ENCODE measurements around the gene ARF5.

ARF5 gene

DNA sequence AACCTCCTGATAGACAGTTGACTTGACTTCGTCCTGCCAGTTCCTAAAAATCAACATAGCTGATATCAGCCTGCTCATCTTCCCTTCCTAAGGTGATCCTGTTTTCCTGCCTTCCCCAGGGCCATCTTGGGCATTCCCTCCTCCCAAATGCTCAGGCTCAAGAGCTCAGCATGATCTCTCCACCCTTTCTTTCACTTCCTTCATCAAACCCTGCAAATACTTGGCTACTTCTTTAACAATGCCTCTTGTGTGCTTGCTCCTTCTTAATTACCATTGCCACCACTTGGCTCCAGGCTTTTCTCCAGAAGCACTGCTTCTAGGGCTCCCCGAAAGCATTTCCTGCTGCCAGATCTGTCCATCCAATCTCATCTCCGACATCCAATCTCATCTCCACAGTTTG lies 12.7 kb downstream of the ARF5 start:
- H3K4me1 ChIP-seq (ENCODE audit: control insufficient read depth in 5 of 5, insufficient read depth in 5 of 5, low read length in 5 of 5), result no peaks in the 10 kb centered on the region
- H3K9me3 ChIP-seq (ENCODE audit: control insufficient read depth in 5 of 5, low read length in 5 of 5), result no peaks in the 10 kb centered on the region
- no peaks in the 10 kb centered on the region for H3K27me3 ChIP-seq (ENCODE audit: control insufficient read depth in 5 of 5, insufficient read depth in 4 of 5, low read length in 5 of 5)
- no peak overlapping the region for H3K27ac ChIP-seq (ENCODE audit: low read depth, low read length)
- no peak overlapping the region for H3K4me3 ChIP-seq (ENCODE audit: low read depth in 1 of 5, low read length in 5 of 5)
- no peaks in the 10 kb centered on the region for H3K36me3 ChIP-seq (ENCODE audit: control insufficient read depth in 5 of 5, insufficient read depth in 5 of 5, low read length in 5 of 5)
- no peak overlapping the region for H3K9ac ChIP-seq (ENCODE audit: low read length in 5 of 5)

DNA sequence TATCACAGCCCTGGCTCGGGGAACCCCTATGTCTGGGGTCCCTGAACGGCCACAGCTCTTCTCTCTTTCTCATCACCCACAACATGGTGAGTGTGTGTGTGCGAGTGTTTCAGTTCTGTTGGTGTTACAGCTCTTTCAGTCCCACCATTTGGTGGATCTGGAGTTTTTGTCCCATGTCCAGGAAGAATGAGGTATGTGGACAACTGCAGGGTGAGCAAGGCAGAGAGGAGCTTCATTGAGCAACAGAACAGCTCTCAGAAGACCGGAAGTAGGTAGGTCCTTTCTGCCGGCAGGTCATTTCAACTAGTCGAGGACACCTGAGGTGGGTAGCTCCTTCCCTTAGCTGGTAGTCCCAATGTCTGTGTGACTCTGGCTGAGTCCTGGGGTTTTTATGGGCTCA lies 20.2 kb downstream of the ARF5 start:
- Histone ChIP-seq H3K36me3 (ENCODE audit: control insufficient read depth in 5 of 5, insufficient read depth in 5 of 5, low read length in 5 of 5) (no peaks in the 10 kb centered on the region), H3K27me3 (ENCODE audit: control insufficient read depth in 5 of 5, insufficient read depth in 4 of 5, low read length in 5 of 5) (no peaks in the 10 kb centered on the region), H3K4me1 (ENCODE audit: control insufficient read depth in 5 of 5, insufficient read depth in 5 of 5, low read length in 5 of 5) (no peaks in the 10 kb centered on the region), H3K9me3 (ENCODE audit: control insufficient read depth in 5 of 5, low read length in 5 of 5) (peaks cover 0 to 18% (median 16%) of the 10 kb centered on the region in 5 donors), H3K27ac (ENCODE audit: low read depth, low read length) (no peak overlapping the region), H3K4me3 (ENCODE audit: low read depth in 1 of 5, low read length in 5 of 5) (peak overlapping the region in 1 of 5 donors; percentile 40), H3K9ac (ENCODE audit: low read length in 5 of 5) (no peak overlapping the region)

DNA sequence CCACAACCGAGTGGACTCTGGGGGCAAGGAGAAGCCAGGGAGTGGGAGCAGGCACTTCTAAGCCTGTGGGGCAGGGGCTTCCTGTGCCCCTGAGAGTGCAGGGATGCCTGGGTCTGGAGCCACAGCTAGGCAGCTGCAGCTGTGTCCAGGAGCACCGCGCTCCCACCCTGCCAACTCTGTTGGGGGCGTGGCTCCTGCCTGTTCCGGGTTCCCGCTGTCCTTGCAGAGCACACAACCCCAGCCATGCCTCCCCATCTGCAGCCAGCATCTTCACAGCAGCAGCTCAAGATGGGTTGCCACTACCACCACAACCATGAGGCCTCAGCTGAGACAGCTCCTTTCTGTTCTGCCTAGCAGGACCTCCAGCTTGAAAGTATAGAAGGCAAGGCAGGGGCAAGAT lies 21.1 kb downstream of the ARF5 start:
- H3K27ac ChIP-seq (ENCODE audit: low read depth, low read length), result no peak overlapping the region
- peaks cover 0 to 3% (median 0%) of the 10 kb centered on the region in 5 donors for H3K27me3 ChIP-seq (ENCODE audit: control insufficient read depth in 5 of 5, insufficient read depth in 4 of 5, low read length in 5 of 5)
- no peak overlapping the region for H3K9ac ChIP-seq (ENCODE audit: low read length in 5 of 5)
- peaks cover 0 to 18% (median 16%) of the 10 kb centered on the region in 5 donors for H3K9me3 ChIP-seq (ENCODE audit: control insufficient read depth in 5 of 5, low read length in 5 of 5)
- H3K4me3 ChIP-seq (ENCODE audit: low read depth in 1 of 5, low read length in 5 of 5), result no peak overlapping the region
- H3K4me1 ChIP-seq (ENCODE audit: control insufficient read depth in 5 of 5, insufficient read depth in 5 of 5, low read length in 5 of 5), result no peaks in the 10 kb centered on the region
- no peaks in the 10 kb centered on the region for H3K36me3 ChIP-seq (ENCODE audit: control insufficient read depth in 5 of 5, insufficient read depth in 5 of 5, low read length in 5 of 5)

DNA sequence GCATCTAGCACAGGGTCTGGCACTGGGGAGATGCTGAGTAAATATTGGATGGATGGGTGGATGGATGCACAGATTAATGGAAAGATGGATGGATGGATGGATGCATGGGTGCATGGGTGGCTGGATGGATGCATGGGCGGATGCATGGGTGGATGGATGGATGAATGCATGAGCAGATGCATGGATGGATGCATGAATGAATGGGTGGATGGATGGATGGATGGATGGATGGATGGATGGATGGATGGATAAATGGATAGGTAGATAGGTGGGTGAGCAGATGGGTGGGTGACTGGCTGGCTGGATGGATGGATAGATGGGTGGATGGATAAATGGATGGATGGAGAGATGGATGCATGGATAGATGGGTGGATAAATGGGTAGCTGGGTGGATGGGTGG lies 24.1 kb downstream of the ARF5 start:
- Histone ChIP-seq H3K27me3 (ENCODE audit: control insufficient read depth in 5 of 5, insufficient read depth in 4 of 5, low read length in 5 of 5) (peaks cover 3 to 14% (median 13%) of the 10 kb centered on the region in 5 donors), H3K9me3 (ENCODE audit: control insufficient read depth in 5 of 5, low read length in 5 of 5) (peaks cover 0 to 18% (median 16%) of the 10 kb centered on the region in 5 donors)

DNA sequence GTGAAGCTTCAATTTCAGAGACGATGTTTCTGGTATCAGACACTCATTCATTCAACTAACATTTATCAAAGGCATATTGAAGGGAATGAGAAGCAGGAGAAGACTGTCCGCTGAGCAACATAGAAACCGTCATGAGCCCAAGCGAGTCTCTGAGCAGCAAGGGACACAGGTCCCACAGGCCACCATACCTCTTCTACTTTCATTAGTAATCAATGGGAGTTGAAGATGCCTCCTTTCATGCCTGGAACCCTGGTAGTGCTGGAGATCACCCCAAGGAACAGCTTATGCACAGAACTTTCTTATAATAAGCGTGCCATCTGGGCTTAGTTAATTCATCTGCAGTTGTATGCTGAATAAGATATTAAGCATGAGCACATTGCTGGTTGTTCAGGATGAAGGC lies 28.5 kb downstream of the ARF5 start:
- Histone ChIP-seq H3K4me3 (ENCODE audit: low read depth in 1 of 5, low read length in 5 of 5) (no peak overlapping the region), H3K4me1 (ENCODE audit: control insufficient read depth in 5 of 5, insufficient read depth in 5 of 5, low read length in 5 of 5) (peaks cover 0 to 5% (median 0%) of the 10 kb centered on the region in 5 donors), H3K9ac (ENCODE audit: low read length in 5 of 5) (no peak overlapping the region), H3K36me3 (ENCODE audit: control insufficient read depth in 5 of 5, insufficient read depth in 5 of 5, low read length in 5 of 5) (no peaks in the 10 kb centered on the region), H3K9me3 (ENCODE audit: control insufficient read depth in 5 of 5, low read length in 5 of 5) (no peaks in the 10 kb centered on the region), H3K27ac (ENCODE audit: low read depth, low read length) (no peak overlapping the region), H3K27me3 (ENCODE audit: control insufficient read depth in 5 of 5, insufficient read depth in 4 of 5, low read length in 5 of 5) (peaks cover 33 to 44% (median 38%) of the 10 kb centered on the region in 5 donors)

More for the DNA sequence above, 24.1 kb downstream of the ARF5 start:
- no peaks in the 10 kb centered on the region for H3K4me1 ChIP-seq (ENCODE audit: control insufficient read depth in 5 of 5, insufficient read depth in 5 of 5, low read length in 5 of 5)
- no peak overlapping the region for H3K9ac ChIP-seq (ENCODE audit: low read length in 5 of 5)
- no peak overlapping the region for H3K4me3 ChIP-seq (ENCODE audit: low read depth in 1 of 5, low read length in 5 of 5)
- no peaks in the 10 kb centered on the region for H3K36me3 ChIP-seq (ENCODE audit: control insufficient read depth in 5 of 5, insufficient read depth in 5 of 5, low read length in 5 of 5)
- no peak overlapping the region for H3K27ac ChIP-seq (ENCODE audit: low read depth, low read length)

DNA sequence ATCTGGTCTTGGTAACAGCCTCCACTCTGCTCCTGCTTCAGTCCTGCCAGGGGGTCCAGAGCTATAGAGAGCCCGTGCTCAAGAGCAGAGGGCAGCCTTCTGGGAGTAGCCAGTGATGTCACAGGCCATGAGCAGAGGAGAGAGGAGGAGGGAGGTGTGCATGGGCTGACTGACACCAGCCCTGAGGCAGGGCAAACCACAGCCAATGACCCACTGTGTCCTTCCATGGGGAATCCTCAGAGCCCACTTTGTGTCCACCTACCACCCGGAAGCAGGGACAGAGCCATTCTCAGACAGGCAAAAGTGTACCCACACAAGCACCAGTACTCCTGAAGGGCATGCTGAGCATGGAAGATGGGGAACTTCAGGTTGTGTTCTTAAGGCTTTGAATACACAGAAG lies 29.8 kb downstream of the ARF5 start, which contains the start of gene PAX4:
Gene PAX4 (minus strand): TSS at position 101 of the 400 bp plus-strand sequence. CDS start 2,214 bp downstream, outside the sequence.
- Histone ChIP-seq H3K4me3 (ENCODE audit: low read depth in 1 of 5, low read length in 5 of 5) (no peak within 1 kb of the TSS), H3K36me3 (ENCODE audit: control insufficient read depth in 5 of 5, insufficient read depth in 5 of 5, low read length in 5 of 5) (no peaks in the 10 kb centered on the region), H3K27ac (ENCODE audit: low read depth, low read length) (no peak within 1 kb of the TSS), H3K9ac (ENCODE audit: low read length in 5 of 5) (no peak within 1 kb of the TSS), H3K27me3 (ENCODE audit: control insufficient read depth in 5 of 5, insufficient read depth in 4 of 5, low read length in 5 of 5) (peaks cover 33 to 44% (median 39%) of the 10 kb centered on the region in 5 donors), H3K9me3 (ENCODE audit: control insufficient read depth in 5 of 5, low read length in 5 of 5) (no peaks in the 10 kb centered on the region), H3K4me1 (ENCODE audit: control insufficient read depth in 5 of 5, insufficient read depth in 5 of 5, low read length in 5 of 5) (peaks cover 0 to 5% (median 0%) of the 10 kb centered on the region in 5 donors)

DNA sequence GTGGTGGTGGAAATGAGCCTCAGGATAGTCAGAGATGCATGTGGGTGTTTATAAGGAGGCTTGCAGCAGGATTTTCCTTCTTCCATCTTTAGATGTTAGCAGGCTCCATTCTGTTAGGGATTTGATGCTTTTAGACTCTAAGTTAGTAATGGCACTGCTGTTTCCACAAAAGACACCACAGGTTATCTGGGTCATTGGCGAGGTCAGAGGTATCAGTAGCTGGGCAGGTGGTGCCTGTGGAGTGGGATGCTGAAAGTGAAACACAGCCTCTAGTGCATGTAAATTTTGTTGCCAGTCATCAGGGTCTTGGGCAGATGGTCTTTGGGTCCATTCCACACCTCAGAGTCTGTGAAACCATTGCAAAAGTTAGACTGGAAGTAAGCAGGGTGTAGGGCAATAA lies 30.6 kb downstream of the ARF5 start:
- no peak overlapping the region for H3K4me3 ChIP-seq (ENCODE audit: low read depth in 1 of 5, low read length in 5 of 5)
- H3K36me3 ChIP-seq (ENCODE audit: control insufficient read depth in 5 of 5, insufficient read depth in 5 of 5, low read length in 5 of 5), result no peaks in the 10 kb centered on the region
- no peak overlapping the region for H3K9ac ChIP-seq (ENCODE audit: low read length in 5 of 5)
- peaks cover 0 to 5% (median 0%) of the 10 kb centered on the region in 5 donors for H3K4me1 ChIP-seq (ENCODE audit: control insufficient read depth in 5 of 5, insufficient read depth in 5 of 5, low read length in 5 of 5)
- peaks cover 33 to 44% (median 39%) of the 10 kb centered on the region in 5 donors for H3K27me3 ChIP-seq (ENCODE audit: control insufficient read depth in 5 of 5, insufficient read depth in 4 of 5, low read length in 5 of 5)
- H3K27ac ChIP-seq (ENCODE audit: low read depth, low read length), result no peak overlapping the region
- no peaks in the 10 kb centered on the region for H3K9me3 ChIP-seq (ENCODE audit: control insufficient read depth in 5 of 5, low read length in 5 of 5)

DNA sequence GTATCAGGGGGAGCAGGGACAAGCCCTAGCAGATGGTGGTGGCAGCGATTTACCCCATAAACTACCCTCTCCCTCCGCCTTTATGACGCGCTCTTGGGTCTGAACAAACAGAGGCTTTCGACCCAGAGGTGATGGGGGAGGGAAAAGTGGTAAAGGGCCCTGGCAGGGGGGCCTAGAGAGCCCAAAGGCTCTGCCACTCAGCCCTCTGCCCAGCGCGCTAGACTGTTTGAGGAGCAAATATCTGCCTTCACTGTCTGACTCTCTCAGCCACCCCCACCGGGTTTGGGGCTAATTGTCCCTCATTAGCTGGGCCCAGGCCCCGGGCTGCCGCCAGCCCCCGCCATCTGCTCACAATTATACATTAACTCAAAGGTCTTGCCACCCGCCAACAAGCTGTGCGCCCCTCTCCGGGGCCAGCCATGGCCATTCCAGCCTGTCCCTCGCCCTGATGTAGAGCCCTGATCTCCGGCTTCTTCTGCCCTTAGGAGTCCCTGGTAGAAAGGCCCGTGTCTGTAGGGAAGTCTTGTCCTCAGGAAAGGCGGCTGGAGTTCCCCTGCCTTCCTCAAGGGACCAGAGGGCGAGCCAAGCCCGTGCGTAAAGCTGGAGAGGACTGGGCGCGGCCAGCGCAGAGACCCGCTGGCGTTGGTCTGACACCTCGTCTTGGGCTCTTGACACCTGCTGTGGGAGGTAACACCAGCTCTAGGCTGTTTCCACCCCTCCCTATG lies 31.6 kb downstream of the ARF5 start:
- Histone ChIP-seq H3K27me3 (ENCODE audit: control insufficient read depth in 5 of 5, insufficient read depth in 4 of 5, low read length in 5 of 5) (peaks cover 30 to 42% (median 36%) of the 10 kb centered on the region in 5 donors), H3K27ac (ENCODE audit: low read depth, low read length) (no peak overlapping the region), H3K9ac (ENCODE audit: low read length in 5 of 5) (no peak overlapping the region), H3K9me3 (ENCODE audit: control insufficient read depth in 5 of 5, low read length in 5 of 5) (no peaks in the 10 kb centered on the region), H3K36me3 (ENCODE audit: control insufficient read depth in 5 of 5, insufficient read depth in 5 of 5, low read length in 5 of 5) (no peaks in the 10 kb centered on the region), H3K4me1 (ENCODE audit: control insufficient read depth in 5 of 5, insufficient read depth in 5 of 5, low read length in 5 of 5) (peaks cover 0 to 5% (median 0%) of the 10 kb centered on the region in 5 donors), H3K4me3 (ENCODE audit: low read depth in 1 of 5, low read length in 5 of 5) (no peak overlapping the region)

DNA sequence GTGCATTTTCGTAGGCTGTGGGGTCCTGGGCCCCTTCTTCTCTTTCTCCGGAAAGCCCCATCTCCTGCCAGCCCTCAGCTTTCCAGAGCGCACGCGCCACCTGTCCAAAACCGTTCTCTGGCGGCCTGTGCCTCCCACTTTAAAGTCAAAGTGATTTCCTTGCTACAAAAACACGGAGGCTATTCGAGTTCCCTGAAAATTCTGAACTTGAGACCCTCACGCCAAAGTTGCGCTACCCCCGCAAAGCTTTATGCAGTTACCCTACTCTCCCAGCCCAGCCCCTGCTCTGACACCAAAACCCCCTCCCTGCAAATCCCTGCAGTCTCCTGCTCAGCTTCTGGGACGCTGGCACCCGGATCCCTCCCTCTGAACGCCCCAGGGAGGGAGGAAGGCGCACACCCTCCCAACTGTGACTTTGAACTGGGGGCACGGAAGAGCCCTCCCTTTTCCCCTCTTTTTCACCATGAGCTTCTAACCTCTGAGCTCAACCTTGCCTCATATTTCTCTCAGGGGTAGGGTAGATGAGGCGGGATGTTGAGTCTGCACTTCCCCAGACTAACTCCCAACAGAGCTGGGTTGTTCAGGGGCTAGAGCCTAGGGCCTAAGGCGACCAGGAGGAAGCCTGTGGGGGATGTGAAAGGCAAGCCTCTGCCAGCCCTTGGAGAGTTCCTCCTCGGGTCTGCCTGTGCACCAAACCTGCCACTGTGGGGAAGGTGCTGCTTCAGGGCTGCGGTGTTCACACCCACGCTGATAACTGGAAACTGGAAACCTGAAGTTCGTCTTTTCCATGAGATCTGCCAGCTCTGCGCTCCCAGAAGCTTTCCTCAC lies 32.4 kb downstream of the ARF5 start:
- Histone ChIP-seq H3K4me1 (ENCODE audit: control insufficient read depth in 5 of 5, insufficient read depth in 5 of 5, low read length in 5 of 5) (peaks cover 0 to 5% (median 0%) of the 10 kb centered on the region in 5 donors), H3K4me3 (ENCODE audit: low read depth in 1 of 5, low read length in 5 of 5) (no peak overlapping the region), H3K36me3 (ENCODE audit: control insufficient read depth in 5 of 5, insufficient read depth in 5 of 5, low read length in 5 of 5) (no peaks in the 10 kb centered on the region), H3K27me3 (ENCODE audit: control insufficient read depth in 5 of 5, insufficient read depth in 4 of 5, low read length in 5 of 5) (peaks cover 22 to 36% (median 30%) of the 10 kb centered on the region in 5 donors), H3K27ac (ENCODE audit: low read depth, low read length) (no peak overlapping the region), H3K9ac (ENCODE audit: low read length in 5 of 5) (no peak overlapping the region), H3K9me3 (ENCODE audit: control insufficient read depth in 5 of 5, low read length in 5 of 5) (no peaks in the 10 kb centered on the region)

DNA sequence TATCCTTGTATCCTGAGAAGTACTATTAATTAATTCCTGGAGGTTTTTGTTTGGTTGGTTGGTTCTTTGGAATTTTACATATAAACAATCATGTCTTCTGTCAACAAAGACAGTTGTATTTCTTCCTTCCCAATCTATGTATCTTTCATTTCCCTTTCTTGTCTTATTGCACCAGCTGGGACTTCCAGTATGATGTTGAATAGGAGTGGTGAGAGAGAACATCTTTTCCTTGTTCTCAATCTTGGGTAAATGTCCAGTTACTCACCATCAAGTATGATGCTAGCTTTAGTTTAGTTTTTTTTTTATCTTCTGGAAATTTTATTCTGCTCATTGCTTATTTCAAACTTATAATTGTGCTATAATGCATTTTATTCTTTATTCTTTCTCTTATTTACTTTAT lies 37.1 kb downstream of the ARF5 start:
- H3K36me3 ChIP-seq (ENCODE audit: control insufficient read depth in 5 of 5, insufficient read depth in 5 of 5, low read length in 5 of 5), result no peaks in the 10 kb centered on the region
- H3K9ac ChIP-seq (ENCODE audit: low read length in 5 of 5), result no peak overlapping the region

More for the DNA sequence above, 37.1 kb downstream of the ARF5 start:
- peaks cover 3 to 11% (median 6%) of the 10 kb centered on the region in 5 donors for H3K27me3 ChIP-seq (ENCODE audit: control insufficient read depth in 5 of 5, insufficient read depth in 4 of 5, low read length in 5 of 5)
- no peak overlapping the region for H3K27ac ChIP-seq (ENCODE audit: low read depth, low read length)
- H3K4me3 ChIP-seq (ENCODE audit: low read depth in 1 of 5, low read length in 5 of 5), result no peak overlapping the region
- no peaks in the 10 kb centered on the region for H3K9me3 ChIP-seq (ENCODE audit: control insufficient read depth in 5 of 5, low read length in 5 of 5)
- peaks cover 0 to 2% (median 0%) of the 10 kb centered on the region in 5 donors for H3K4me1 ChIP-seq (ENCODE audit: control insufficient read depth in 5 of 5, insufficient read depth in 5 of 5, low read length in 5 of 5)
